HG03025 (cell line): ENCODE results near the gene DHRS13.
A peak's percentile ranks its signal among the peaks of the same experiment; 100 is the strongest.

Experiments
- ATAC-seq: cut with Tn5 transposase; IDR thresholded peaks from one replicate; pipeline ENCODE4 v1.9.1; 2021; ENCODE audit warnings: mild to moderate bottlenecking, moderate library complexity; ENCODE audit not compliant: unreplicated experiment, low FRiP score

DHRS13 gene

DNA sequence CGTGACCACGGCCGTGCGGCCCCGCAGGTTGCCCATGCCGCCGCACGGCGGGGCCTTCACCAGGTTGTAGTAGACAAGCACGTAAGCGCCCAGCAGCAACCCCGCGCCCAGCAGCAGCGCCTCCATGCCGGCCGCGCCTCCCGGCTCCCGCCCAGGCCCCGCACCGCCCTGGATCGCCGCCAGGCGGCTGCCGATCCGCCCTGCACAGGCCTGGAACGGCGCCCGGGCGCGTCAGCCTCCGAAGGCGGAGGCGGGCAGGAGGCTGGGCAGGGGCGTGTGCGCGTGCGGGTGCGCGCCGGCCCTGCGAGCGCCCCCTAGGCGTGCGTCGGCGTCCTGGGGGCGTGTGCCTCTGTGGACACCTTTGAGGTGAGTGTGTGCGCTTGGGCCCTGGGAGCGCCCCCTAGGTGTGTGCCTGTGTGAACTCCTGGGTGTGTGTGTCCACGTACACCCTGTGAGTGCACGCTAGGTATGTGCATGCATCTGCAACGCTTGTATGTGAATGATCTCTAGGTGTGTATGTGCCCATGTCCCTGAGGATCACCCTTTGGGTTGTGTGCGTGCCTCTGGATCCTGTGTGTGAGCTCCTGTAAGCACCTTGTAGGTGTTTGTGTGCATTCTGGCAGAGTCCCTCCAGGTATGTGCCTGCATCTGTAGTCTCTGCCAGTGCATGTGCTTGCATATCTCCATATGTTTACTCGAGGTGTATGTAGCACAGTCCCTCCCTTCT lies at the start of gene DHRS13:
Gene DHRS13 (minus strand): TSS at position 261 of the 727 bp plus-strand sequence. CDS start 135 bp downstream, at position 126.
- peak; percentile 79 for ATAC-seq

- ATAC-seq = peak; percentile 57
These were observed 49.4 kb upstream of the DHRS13 start for GRCh38 chr17:28951991-28952975.

DNA sequence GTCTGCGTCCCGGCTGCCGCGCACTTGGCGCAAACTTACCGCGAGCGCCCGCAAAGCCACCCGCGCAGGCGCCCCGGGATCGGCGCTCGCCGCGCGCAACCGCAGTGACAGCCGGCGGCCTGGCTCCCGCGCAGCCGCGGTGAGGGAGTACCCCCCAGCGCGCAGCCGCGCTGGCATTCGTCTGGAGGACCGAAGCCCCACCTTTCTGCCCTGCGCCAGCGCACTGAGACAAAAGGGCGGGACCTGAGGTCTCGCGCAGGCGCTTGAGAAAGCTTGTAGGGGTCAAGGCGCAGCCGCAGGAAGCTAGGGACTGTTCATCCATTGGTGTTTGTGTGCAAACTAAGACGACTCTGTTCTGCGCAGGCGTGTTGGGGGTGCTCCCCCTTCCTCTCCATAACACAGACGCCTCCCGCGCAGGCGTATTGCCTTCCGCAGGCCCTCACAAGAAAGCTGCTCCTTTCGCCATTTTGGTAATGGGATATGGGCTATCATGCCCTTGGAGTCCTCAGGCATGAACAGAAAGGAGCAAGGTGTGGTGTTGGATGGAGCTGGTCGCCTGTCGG lies 48.6 kb upstream of the DHRS13 start, which contains the start of gene PHF12:
Gene PHF12 (minus strand): TSS at position 91 of the 563 bp plus-strand sequence. CDS start 558 bp downstream, outside the sequence.
- peak; percentile 50 for ATAC-seq

DNA sequence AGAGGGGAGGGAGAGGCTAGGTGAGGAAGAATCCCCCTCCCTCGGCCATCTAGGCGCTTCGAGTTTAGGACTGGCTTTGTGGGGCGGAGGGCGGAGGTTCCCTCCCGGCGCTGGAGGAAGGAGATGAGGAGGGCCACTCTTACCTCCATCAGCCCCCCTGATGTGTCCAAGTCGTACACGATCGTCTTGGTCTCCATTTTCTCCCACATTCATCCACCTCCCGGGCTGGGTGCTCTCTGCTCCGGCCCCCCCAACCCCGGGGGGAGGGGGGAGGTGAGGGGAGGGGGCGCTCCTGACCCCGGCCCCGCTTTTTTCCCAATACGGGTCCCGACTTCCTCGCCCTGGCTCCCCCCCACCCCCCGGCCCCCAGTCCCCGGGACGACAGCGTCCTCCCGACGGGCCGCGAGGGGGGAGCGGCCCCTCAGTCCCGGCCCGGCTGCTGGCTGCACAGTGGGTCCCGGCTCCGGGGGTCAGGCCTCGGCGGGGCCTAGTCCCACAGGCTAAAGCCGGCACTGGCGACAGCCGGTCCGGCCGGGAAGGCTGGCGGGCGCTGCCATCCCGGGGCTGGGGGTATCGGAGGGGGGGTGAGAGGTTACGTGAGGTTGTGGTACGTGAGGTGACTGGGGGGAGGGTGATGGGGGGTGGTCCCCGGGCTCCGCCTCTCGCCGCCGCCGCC lies 48.0 kb upstream of the DHRS13 start:
- peak; percentile 0 for ATAC-seq

DNA sequence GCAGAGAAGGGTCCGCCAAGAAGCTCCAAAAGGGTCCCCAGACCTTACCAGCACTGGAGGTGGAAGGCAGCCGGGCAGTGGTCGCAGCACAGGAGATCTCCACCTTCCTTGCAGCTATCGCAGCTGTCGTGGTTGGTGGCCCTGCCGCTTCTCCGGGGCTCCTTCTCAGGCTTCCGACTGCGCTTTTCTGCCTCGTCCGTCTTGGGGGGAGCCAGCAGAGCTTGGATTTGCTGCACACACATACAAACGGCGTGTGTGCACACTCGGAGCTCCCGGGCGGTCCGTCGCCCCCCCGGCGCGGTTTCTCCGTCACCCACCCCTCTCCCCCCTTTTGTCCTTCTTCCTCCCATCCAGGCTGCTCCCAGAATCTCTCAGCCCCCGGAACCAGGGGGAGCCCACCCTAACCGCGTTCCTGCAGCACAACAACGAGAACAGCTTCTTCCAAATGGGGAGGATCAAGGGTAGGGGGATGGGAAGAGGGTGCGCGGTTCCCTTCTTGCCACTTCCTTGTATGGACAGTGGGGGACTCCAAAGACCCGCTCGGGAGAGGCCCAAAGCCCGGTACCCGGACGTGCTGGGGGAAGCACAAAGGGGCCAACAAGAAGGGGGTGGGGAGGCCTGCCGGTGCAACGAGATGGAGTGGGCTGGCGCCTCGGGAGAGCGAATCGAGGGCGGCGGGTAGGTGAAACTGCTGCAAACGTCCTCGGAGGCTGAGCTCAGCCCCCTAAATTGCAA lies 47.3 kb upstream of the DHRS13 start:
- no peak for ATAC-seq

DNA sequence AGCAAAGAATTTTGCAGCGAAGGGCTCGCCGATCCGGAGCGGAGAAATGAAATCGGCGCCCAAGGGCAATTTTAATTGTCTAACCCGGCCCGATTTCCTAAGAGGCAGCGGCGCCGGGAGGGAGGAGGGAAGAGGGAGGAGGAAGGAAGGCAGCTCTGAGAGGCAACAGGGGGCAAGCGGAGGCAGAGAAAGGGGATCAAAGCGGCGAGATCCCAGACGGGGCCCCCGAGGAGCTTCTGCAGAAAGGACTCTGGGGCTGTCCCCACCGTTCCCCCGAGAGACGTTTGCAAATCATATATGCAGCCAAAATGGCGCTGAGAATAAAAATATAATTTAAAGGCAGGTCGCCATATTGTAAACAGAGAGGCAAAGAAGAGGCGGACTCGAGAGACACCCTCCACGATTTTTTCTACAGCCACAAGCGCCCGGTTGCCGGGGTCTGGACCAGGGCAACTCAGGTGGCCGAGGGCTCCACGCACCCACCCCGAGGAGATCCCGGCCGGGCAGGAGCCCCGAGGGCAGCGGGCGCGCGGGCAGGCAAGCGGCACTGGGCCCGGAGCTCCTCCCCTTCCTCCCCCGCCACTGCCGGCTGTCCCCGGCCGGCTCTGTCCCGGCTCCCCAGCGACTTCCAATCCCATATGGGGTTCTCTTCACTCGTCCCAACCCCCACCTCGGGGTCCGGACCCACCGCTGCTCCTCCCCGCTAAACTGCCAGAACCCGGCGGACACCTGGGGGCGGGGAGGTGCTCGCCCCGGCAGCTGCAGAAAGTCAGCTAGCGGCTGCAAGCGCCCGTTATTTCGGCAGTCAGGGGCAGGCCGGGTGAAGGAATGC lies 46.5 kb upstream of the DHRS13 start:
- no peak for ATAC-seq

GRCh38 chr17:28948873-28949184 lies 46.0 kb upstream of the DHRS13 start:
- no peak for ATAC-seq

GRCh38 chr17:28948342-28948741 lies 45.5 kb upstream of the DHRS13 start:
- no peak for ATAC-seq

DNA sequence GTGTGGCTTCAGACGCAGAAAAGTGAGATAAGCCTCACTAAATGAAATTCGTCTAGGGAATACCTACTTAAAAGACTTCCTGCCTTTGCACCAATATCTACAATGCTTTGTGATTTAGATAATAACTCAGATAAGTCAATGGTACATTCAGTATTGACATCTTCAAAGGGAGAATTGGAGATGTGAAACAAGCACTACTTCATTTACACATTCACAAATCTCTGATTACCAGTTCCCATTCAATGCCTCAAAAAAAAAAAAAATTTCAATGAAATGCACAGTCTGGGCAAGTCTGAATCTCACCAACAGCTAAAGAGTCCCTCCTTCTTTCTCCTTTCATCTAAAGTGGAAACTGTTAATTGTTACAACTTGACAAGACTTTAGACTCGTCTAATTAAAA lies 44.8 kb upstream of the DHRS13 start:
- ATAC-seq = no peak

DNA sequence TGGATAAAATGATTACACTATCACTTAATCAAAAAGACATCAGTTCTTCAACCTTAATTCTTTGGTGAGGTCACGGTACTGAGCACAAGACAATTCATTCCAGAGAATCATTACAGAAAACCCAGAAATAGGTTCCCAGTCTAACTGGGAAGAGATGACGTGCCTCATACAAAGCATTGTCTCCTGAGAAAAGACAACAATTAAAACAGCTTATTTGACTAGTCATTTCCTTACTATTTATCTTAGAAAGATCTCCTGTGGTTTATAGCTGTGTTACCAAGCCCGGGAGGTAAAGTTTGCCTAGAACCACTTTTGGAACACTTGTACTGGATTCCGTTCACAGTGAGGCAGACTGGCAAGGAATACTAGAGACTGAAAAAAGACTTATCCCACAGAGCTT lies 43.4 kb upstream of the DHRS13 start:
- no peak for ATAC-seq

GRCh38 chr17:28944862-28945741 lies 42.2 kb upstream of the DHRS13 start:
- ATAC-seq = no peak

- ATAC-seq = no peak
These were observed 41.5 kb upstream of the DHRS13 start for GRCh38 chr17:28944343-28944742.

DNA sequence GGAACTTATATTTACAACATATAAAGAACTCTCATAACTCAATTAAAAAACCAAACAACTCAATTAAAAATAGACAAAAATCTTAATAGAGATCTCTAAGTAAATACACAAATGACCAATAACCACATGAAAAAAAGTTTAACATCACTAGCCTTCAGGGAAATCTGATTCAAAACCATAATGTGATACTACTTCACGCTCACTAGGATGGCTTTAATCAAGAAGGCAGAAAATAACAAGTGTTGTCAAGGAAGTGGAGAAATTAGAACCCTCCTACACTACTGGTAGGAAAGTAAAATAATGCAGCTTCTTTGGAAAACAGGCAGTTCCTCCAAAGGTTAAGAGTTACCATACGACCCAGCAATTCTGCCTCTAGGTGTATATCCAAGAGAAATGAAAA lies 40.0 kb upstream of the DHRS13 start:
- ATAC-seq = no peak

DNA sequence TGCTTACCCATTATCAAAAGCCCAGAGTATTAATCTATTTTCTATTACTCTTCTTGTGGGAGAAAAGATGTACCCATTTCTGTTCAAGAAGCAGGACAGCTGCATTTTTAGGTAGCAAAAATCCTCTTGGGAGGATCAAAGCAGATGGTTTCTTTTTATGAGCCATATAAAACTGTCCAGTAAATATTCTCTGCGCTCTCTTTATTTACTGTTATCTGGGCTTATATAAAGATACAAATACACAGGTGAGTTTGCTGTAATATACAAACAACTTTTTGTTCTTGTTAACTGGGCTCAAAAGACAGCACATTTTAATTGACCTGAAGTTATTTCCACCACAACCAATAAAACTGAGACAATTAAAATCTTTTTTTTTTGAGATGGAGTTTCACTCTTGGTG lies 38.4 kb upstream of the DHRS13 start:
- ATAC-seq = no peak

DNA sequence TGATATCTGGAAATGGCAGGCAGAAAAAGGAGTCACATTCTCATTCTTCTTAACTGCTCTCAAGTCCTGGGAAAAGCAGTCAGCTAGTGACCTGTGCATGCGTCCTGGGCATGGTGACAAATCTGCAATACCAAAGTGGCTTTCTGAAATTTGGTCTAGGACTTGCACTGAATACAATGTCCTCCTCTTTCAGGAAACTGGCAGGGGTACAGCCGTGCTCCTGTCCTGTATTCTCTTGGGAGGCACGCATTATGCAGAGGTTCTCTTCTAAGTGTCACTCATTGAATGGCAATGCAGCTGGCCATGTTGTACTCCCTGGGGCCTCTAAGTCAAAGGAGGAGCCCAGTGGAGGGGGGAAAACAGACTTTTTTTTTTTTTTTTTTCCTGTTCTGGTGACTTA lies 37.8 kb upstream of the DHRS13 start:
- no peak for ATAC-seq

GRCh38 chr17:28940142-28940541 lies 37.3 kb upstream of the DHRS13 start:
- no peak for ATAC-seq

DNA sequence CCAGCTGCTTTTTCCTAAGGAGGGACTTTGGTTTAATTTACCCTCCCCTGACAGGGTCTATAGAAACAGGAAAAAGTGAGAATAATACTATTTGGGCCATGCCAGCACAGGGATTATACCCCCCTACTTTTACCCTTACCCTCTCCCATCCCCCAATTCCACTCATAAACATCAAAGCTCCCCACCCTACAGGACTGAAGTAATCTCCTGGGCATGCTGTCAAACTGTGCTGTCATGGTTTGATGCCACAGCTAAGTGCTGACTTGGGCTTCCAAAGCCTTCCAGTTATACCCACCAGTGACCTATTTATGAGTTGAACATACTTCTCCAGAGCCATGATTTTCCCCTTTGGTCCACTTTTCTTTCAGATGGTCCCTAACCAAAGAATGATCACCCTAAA lies 35.7 kb upstream of the DHRS13 start:
- no peak for ATAC-seq

DNA sequence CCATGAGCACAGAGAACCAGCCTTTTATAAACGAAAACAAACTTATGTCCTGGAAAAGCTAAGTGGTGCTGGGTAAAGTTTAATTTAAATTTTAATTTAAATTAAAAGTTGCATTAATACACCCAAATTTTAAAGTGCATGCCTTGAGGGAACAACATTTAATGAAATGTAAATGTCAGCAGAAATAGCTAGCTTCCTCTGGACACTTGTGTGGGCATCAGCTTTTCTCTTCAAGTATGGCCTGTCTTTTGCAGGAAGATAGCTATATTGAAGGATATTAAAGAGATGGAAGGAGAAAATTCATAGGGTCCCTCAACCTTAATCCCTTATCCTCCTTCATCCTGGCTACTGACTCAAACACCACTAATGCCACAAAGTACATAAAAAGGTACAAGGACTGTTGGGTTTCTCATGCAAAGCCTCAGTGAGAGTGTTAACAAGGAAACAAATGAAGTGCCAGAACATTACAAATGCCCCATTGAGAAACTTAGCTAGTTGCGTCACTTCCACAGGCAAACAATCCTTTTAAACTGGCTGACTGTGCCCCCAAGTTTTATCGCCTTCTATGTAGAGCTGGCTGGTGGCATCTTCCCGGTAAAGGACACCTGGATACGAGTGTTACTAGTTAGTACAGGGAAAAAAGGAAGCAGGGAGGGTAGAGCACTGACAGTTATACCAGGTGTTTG lies 34.3 kb upstream of the DHRS13 start:
- no peak for ATAC-seq
